Activated CD4-positive, CD25-positive, alpha-beta regulatory T cell (primary cell): ENCODE measurements around the gene LPP.

Experiments used
- DNase-seq, 4 experiments: peaks; one replicate each; lab custom pipeline; 2025; lab: John Stamatoyannopoulos, UW

The LPP gene

DNA sequence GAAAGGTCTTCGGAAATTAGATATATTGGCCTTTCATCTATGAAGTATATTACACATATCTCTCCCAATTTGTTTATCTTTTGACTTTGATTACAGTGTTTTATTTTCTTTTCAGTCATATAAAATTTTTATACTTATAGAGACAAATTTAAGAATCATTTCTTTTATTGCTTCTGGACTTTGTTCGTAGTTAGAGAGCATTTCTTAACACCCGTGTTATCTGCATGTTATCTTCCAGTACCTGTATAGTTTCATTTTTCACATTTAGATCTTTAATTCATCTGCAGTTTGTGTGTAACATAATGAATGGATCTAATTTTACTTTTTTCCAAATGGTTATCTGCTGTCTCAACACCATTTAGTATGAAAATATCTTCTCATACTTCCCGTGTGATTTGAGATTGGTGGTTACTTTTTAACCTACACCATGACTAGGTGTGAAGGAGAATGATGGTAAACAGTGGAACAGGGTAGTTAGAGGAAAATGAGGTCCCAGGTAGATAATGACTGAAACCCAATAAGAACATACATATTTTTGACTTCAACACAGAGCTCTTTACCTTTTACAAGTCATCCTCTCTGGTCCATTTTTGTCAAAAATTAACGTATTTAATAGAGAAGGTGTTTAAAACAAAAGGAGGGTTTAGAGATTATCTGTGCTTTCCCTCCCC, 99.3 kb downstream of the LPP start:
- no peak for DNase-seq

DNA sequence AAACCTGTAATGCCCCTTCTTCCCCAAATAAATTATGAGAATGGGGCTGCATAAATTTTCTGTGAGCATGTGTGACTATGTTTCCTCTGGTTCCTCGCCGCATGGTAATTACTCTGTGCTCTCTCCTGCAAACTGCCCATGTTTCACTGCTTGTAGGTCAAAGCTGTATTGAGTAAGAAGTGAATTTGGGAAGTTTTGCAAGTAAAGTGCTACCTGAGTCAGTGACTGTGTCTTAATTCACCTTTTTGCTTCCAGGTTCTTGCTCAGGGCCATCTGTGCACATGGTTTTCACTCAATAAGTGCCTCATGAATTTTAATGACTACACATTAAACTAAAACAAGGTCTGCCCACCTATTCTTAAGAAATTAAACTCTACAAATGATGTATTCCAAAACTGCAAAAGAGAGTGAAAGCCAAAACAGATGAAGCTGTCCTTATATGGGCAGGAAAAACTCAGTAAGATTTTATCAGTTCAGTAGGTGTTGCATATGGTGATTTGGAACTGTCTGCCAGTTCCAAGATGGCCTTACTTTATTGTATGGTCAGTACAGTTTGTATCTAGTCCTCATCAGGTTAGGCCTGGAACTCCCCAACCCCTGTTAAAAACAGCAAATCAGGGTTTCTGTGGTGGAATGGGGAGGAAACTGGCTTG, 100.0 kb downstream of the LPP start:
- DNase-seq = no peak

DNA sequence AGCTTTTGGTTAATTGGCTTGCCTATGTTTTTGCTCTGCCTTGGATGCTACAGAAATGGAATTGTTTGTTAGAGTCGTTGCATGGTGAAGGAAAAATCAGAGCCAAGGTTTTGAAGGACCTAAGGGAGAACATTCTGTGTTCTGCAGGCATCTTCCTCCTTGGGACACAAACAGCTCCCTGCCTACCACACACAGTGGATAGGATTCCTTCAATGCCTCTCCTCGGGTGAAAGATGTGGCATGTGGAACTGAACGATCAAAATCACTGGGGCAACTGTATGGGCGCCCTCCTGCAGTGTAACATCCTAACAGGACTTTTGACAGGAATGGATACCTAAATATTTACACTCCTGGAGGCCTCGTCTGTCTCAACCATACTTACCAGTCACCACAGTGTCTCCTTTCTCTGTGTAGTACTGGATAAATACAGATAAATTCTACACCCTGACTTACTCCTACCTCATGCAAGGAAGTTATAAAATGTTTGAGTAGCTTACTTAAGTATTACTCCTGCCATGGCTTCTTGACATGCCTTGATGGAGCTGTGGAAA, 100.6 kb downstream of the LPP start:
- DNase-seq = no peak

DNA sequence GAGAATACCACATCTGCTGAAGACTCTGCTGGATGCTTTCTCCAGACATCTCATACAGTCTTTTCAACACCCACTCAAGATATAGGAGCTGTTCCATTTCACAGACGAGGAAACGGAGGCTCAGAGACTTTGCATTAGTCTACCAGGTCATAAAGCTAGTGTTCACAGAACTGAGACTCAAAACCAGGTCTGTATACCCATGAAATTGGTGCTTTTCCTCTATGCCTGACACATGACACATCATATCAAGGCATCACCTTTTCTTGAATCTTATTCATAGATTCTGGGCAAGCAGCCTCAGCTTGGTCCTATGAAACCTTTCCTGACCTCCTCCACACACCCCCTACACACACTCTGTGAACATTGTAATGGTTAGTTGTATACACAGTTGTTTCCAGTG, 101.2 kb downstream of the LPP start:
- no peak for DNase-seq

- DNase-seq = no peak
Measured at GRCh38 chr3:188256758-188257157, 102.8 kb downstream of the LPP start.

DNA sequence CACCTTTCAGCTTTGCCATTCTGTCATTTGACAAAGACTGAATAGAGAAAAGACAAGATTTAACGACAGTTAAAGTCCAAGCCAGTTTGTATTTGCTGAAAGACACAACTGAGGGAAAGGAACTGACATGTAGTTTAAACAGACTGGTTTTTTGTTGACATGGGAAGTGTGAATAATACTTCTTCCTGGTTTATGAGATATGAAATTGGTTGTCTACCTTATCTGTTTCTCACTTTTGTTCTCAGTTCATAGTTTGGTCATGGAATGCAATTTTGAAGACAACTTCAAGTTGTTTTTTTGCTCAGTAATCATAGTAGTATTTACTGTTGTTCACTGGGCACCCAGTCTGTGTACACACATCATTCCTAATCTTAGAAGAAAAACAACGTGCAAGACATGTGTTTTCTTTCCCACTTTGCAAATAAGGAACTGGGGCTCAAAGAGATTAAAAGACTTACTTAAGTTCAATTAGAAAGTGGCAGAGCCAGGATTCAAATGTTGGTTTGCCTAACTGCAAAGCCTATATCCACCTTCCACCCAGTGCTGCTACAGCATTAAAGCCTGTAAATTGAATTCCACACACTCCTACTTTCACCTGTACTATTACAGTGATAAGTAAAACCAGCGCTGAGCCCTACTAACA, 103.5 kb downstream of the LPP start:
- no peak for DNase-seq

- DNase-seq = no peak
Measured at GRCh38 chr3:188259191-188259590, 105.2 kb downstream of the LPP start.

- DNase-seq = no peak
Measured at GRCh38 chr3:188259596-188259995, 105.6 kb downstream of the LPP start.

GRCh38 chr3:188261011-188261410, 107.1 kb downstream of the LPP start:
- no peak for DNase-seq

DNA sequence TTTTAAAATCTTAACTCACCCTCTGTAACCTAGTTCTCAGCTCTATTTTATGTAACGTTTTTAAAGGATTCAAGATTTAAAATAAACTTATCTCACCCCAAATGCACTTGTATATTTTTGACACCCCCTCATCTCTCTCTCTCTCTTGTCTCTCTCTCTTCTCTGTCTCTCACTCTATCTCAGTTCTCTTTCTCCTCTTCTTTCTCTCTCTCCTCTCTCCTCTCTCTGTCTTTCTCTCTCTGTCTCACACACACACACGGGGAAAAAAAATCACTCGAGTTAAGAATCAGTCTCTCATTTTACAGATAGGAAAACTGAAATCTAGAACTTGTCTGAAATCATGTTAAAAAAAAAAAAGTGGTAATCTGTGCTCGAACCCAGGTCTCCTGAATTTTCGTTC, 108.5 kb downstream of the LPP start:
- no peak for DNase-seq

DNA sequence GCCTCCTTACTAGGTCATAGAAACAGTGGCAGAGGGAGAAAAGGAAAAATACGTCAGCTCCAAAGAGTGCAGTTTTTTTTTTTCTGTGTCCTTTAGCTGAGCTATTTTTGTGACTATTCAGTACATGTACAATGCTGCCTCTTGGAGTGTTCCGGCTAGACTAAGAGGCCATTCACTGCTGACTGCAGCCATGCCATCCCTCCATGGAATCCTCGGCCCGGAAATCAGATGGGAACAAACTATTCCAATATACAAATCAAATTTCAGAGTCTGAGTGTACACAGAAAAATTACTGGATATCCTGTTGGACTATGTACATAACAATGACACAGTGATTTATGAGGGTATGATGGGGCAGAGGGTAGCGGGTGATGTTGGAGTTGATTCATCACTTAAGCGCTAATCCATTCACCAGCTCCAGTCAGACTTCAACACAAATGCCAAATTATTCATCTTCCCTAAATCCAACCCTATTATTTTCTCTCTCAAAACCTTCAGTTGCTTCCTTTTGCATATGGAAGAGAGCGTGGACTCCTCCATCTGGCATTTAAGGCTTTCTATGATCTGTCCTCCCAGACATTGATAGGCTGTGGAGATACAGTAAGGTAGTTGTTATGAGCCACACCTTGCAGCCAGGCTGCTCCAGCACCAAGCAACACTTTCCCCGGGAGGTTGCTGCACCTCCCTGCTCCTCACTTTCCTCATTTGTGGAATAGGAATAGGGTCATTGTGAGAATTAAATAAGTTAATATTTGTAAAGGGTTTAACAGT, 109.1 kb downstream of the LPP start:
- no peak for DNase-seq

GRCh38 chr3:188264226-188265207, 110.6 kb downstream of the LPP start:
- no peak for DNase-seq

GRCh38 chr3:188266562-188267274, 112.8 kb downstream of the LPP start:
- DNase-seq = no peak

- DNase-seq = no peak
Measured at GRCh38 chr3:188267790-188268335, 113.9 kb downstream of the LPP start.

- DNase-seq = no peak
Measured at GRCh38 chr3:188268336-188268735, 114.4 kb downstream of the LPP start.

- DNase-seq = no peak
Measured at GRCh38 chr3:188269040-188269439, 115.1 kb downstream of the LPP start.

- no peak for DNase-seq
Measured at GRCh38 chr3:188270423-188270972, 116.5 kb downstream of the LPP start.

DNA sequence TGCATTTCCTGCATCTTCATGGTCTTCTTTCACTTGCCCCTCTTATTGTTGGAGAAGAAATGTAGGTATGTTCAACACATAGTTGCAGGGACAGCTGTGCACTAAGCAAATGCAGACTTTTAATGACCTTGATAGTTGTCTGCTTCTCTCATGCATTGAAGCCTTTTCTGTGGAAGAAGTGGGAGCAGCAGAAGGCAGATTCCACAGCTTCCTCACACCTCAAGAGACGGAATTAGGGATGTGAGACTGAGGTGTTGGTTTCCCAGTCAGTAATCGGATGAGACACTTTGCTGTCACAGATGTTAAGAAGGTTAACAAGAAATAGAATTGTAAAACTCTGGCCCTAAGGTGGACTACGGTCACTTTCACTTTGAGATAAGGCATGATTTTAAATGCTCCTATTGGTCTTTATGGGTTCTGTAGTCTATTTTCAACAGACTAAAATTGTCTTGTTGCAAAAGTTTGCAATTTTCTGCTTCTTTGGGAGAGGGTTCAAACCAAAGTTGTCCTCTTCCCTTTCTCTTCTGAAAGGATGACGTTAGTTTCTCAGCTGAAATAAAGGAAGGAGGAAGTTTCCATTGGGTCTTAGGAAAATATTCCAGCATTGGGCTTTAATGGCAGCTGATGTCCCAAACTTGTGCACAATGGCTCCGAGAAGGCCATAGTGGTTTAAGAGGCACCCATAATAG, 117.4 kb downstream of the LPP start:
- DNase-seq = no peak
